HepG2 (cell line): Measurements from ENCODE around the gene ST3GAL5. TPM values are rescaled to one million over a fixed set of nuclear protein-coding genes. Genes with fewer than 3 reads are reported as not detected.

Experiments used
- ATAC-seq: fragments of 200-7000 bp; cut with Tn5 transposase; 3 replicates; pipeline ENCODE4 v1.9.1; 2020; ENCODE audit warnings: mild to moderate bottlenecking, moderate library complexity
- BruUV-seq: library from RNA; stranded (reverse); fragments of 400-500 nt; replicated peaks from 2 replicates; lab custom pipeline; 2021; lab: Mats Ljungman, UMichigan
- CTCF ChIA-PET: fragments of 300-600 bp; formaldehyde crosslinking; extraction: SDS; loops from one replicate; lab custom pipeline; 2021; ENCODE audit warnings: low total read pairs, inconsistent platforms, low intra/inter-chr PET ratio; lab: Yijun Ruan, JAX
- POLR2A ChIA-PET: fragments of 350-600 bp; sonication (Branson Sonifier 250); formaldehyde crosslinking; loops from one replicate; lab custom pipeline; 2020; ENCODE audit warnings: antibody characterized with exemption, inconsistent platforms; lab: Yijun Ruan, JAX
- DNase-seq: peaks from one replicate; pipeline ENCODE4 v3.0.0-alpha.2; 2015; ENCODE audit warnings: low spot score
- FAIRE-seq: peaks from 3 replicates; lab custom pipeline; 2011; peaks lifted over from hg19 to GRCh38; lab: Jason Lieb, UNC
- H2AFZ ChIP-seq: one replicate; pipeline ENCODE4 v1.6.1; 2011; ENCODE audit warnings: low read length, inconsistent platforms
- H3K27ac ChIP-seq: fragments of 300-600 bp; 3 replicates; pipeline ENCODE4 v1.8.0; 2011; ENCODE audit warnings: mixed run types, mild to moderate bottlenecking, mixed read lengths, low read length, inconsistent platforms; ENCODE audit not compliant: insufficient read depth; ENCODE audit errors: extremely low read length
- H3K27me3 ChIP-seq, 2 experiments: fragments of 200-600 bp in 1 of 2; 2 replicates in 1 of 2; 3 replicates in 1 of 2; pipeline versions ENCODE4 v1.6.0 to v1.8.0; 2011; ENCODE audit warnings: low read length in 2 of 2, mild to moderate bottlenecking in 2 of 2, moderate library complexity in 2 of 2, inconsistent platforms in 1 of 2; ENCODE audit not compliant: insufficient read depth in 2 of 2, control insufficient read depth in 1 of 2
- H3K36me3 ChIP-seq, 2 experiments: fragments of 200-600 bp in 1 of 2; replicated peaks in 1 of 2; 2 replicates in 1 of 2; 3 replicates in 1 of 2; pipeline versions ENCODE4 v1.5.1 to v1.8.0; 2011; ENCODE audit warnings: low read length in 2 of 2, inconsistent platforms in 1 of 2; ENCODE audit not compliant: insufficient read depth in 2 of 2, control insufficient read depth in 1 of 2
- H3K4me1 ChIP-seq: 2 replicates; pipeline ENCODE4 v1.5.1; 2012; ENCODE audit warnings: low read length, inconsistent platforms; ENCODE audit not compliant: insufficient read depth
- H3K4me2 ChIP-seq: 2 replicates; pipeline ENCODE4 v1.6.0; 2011; ENCODE audit warnings: low read depth, low read length, inconsistent platforms
- H3K4me3 ChIP-seq, 3 experiments: fragments of 200-600 bp in 1 of 3; sonication (generic), shearing (Covaris generic) in 1 of 3; replicated peaks in 1 of 3; 2 replicates each; pipeline ENCODE4 v1.5.1; 2011 to 2016; ENCODE audit warnings: low read length in 3 of 3, inconsistent platforms in 2 of 3, low read depth in 2 of 3, mild to moderate bottlenecking in 2 of 3, control low read depth in 1 of 3, mixed read lengths in 1 of 3; ENCODE audit not compliant: insufficient read depth in 1 of 3
- H3K79me2 ChIP-seq: one replicate; pipeline ENCODE4 v1.6.1; 2011; ENCODE audit warnings: low read length, inconsistent platforms; ENCODE audit not compliant: insufficient read depth
- H3K9ac ChIP-seq: 2 replicates; pipeline ENCODE4 v1.6.0; 2011; ENCODE audit warnings: mild to moderate bottlenecking, low read depth, low read length, inconsistent platforms; ENCODE audit not compliant: insufficient read depth
- H3K9me3 ChIP-seq: 2 replicates; pipeline ENCODE4 v1.5.1; 2012; ENCODE audit warnings: mild to moderate bottlenecking, low read length
- H4K20me1 ChIP-seq: 2 replicates; pipeline ENCODE4 v1.6.0; 2011; ENCODE audit warnings: inconsistent platforms, mild to moderate bottlenecking, low read length, moderate library complexity; ENCODE audit not compliant: insufficient read depth
- GATAD2A ChIP-seq: IDR thresholded peaks from 2 replicates; pipeline ENCODE4 v1.6.1; 2016
- HHEX ChIP-seq: IDR thresholded peaks from 2 replicates; pipeline ENCODE4 v1.6.1; 2016; ENCODE audit warnings: control low read depth
- PLSCR1 ChIP-seq: sonication (generic); formaldehyde crosslinking; IDR thresholded peaks from 2 replicates; pipeline ENCODE4 v1.5.0; 2020; ENCODE audit warnings: missing genetic modification reagents, mild to moderate bottlenecking, borderline replicate concordance
- RBAK ChIP-seq: sonication (generic); formaldehyde crosslinking; IDR thresholded peaks from 2 replicates; pipeline ENCODE4 v1.5.1; 2020; ENCODE audit warnings: mild to moderate bottlenecking, missing genetic modification reagents
- WGBS: methylation state at CpG from one replicate; pipeline ENCODE4 v1.1.6; 2017; ENCODE audit warnings: low lambda C conversion rate; 5-methylcytosine and 5-hydroxymethylcytosine counted together
- in situ Hi-C: cut with HindIII; loops from 2 replicates; pipeline ENCODE4 v1.10.0; 2017; ENCODE audit warnings: low pct_unique_long_range_greater_than_20kb; ENCODE audit not compliant: extremely low pct_ligation_motif_present
- intact Hi-C: fragments of 100-400 bp; cut with micrococcal nuclease; formaldehyde crosslinking; loops from one replicate; pipeline ENCODE4 v1.10.0; 2022; ENCODE audit not compliant: unreplicated experiment
- polyA plus RNA-seq, 8 experiments: library from polyadenylated mRNA; depleted of rRNA in 3 of 8; stranded (reverse) in 7 of 8; unstranded in 1 of 8; fragments of >200 nt; fragmentation: Illumina TruSeq in 4 of 8; extraction: Trizol in 4 of 8; gene quantifications; 2 replicates each; pipeline versions ENCODE4 v1.2.1 to v1.2.3, GENCODE V29; 2011 to 2016; ENCODE audit warnings: low read depth in 4 of 8, missing spikeins in 1 of 8, mixed read lengths in 1 of 8; ENCODE audit not compliant: insufficient read depth in 1 of 8
- total RNA-seq, 5 experiments: library from RNA; depleted of rRNA; stranded (reverse); fragments of >200 nt; fragmentation: Illumina TruSeq; extraction: Trizol; gene quantifications; 2 replicates each; pipeline ENCODE4 v1.2.3, GENCODE V29; 2016; ENCODE audit warnings: low read depth in 1 of 5

Gene ST3GAL5
- total and polyA plus RNA-seq, 2 of the 13 experiments (the other 11 are each of a cell fraction or from before 2014, with no cell fraction given) = 1.3 to 2.0 TPM

GRCh38 chr2:85921659-85922058 lies 32.9 kb upstream of the ST3GAL5 start (continued):
- TF ChIP-seq HHEX (CRISPR knock-in tag) (no peak), PLSCR1 (CRISPR knock-in tag) (no peak)

- CTCF ChIA-PET = no interaction called here
- POLR2A ChIA-PET = no interaction called here
- FAIRE-seq = no peak
- Histone ChIP-seq H3K4me1 (peaks cover 13% of the 10 kb centered on the region), H3K4me2 (no peak overlapping the region), H3K36me3 (no peaks in the 10 kb centered on the region), H3K9ac (no peak overlapping the region), H2AFZ (no peak overlapping the region), H3K27me3 (peaks cover 0 to 16% of the 10 kb centered on the region in 2 experiments; a peak in 3 of 5 replicates), H3K4me3 (no peak overlapping the region), H3K27ac (no peak overlapping the region), H4K20me1 (no peaks in the 10 kb centered on the region), H3K9me3 (no peaks in the 10 kb centered on the region), H3K79me2 (no peaks in the 10 kb centered on the region)
- peak; percentile 94 for TF ChIP-seq RBAK (CRISPR knock-in tag)
- TF ChIP-seq GATAD2A (CRISPR knock-in tag) = no peak
- no TSS peak for BruUV-seq
- intact Hi-C loops = no loop called here
- ATAC-seq = peak; percentile 59; the same call in 2 of the 3 replicates
- in situ Hi-C loops = no loop called here
- no peak for DNase-seq
- 4% methylated on average over 5 of the region's 5 CpGs for WGBS
Observed at GRCh38 chr2:85920810-85921545, 32.2 kb upstream of the ST3GAL5 start.
